ENCODE measurements around the gene STXBP5.

STXBP5 gene

DNA sequence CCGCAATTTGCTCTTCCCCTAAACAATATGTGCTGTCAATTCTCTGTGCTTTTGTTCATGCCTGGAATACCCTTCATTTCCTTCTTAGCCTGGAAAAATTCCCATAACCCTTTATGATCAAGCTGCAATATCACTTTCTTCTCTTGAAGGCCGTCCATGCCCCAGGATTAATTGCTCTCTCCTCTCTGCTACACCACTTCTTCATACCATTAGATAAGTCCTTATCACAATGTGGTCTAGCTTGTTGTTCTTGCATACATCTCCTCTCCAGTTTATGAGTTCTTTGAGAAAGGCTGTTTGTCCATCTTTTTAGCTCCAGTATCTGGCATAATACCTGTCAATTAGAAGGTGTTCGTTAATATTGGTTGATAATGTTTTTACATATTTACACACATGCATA, 193.1 kb downstream of the STXBP5 start:
- no peaks in the 10 kb centered on the region for H3K4me1 ChIP-seq (ENCODE audit: control insufficient read depth, insufficient read depth, low read length)
- no peak for TF ChIP-seq ZNF768 (tag by site-specific recombination; IDR thresholded peaks at IDR 0.05)
- TF ChIP-seq ZNF664 (tag by site-specific recombination; IDR thresholded peaks at IDR 0.05), result no peak
- no peak for TF ChIP-seq ZBTB8A (tag by site-specific recombination; IDR thresholded peaks at IDR 0.05)
- no peak for TF ChIP-seq ZNF571 (tag by site-specific recombination; IDR thresholded peaks at IDR 0.05)
- no peak for TF ChIP-seq ZFP37 (tag by site-specific recombination; IDR thresholded peaks at IDR 0.05)
- no peak for TF ChIP-seq ZNF785 (tag by site-specific recombination; IDR thresholded peaks at IDR 0.05)
- TF ChIP-seq PATZ1 (tag by site-specific recombination; IDR thresholded peaks at IDR 0.05), result no peak
- TF ChIP-seq, protein P1, sequence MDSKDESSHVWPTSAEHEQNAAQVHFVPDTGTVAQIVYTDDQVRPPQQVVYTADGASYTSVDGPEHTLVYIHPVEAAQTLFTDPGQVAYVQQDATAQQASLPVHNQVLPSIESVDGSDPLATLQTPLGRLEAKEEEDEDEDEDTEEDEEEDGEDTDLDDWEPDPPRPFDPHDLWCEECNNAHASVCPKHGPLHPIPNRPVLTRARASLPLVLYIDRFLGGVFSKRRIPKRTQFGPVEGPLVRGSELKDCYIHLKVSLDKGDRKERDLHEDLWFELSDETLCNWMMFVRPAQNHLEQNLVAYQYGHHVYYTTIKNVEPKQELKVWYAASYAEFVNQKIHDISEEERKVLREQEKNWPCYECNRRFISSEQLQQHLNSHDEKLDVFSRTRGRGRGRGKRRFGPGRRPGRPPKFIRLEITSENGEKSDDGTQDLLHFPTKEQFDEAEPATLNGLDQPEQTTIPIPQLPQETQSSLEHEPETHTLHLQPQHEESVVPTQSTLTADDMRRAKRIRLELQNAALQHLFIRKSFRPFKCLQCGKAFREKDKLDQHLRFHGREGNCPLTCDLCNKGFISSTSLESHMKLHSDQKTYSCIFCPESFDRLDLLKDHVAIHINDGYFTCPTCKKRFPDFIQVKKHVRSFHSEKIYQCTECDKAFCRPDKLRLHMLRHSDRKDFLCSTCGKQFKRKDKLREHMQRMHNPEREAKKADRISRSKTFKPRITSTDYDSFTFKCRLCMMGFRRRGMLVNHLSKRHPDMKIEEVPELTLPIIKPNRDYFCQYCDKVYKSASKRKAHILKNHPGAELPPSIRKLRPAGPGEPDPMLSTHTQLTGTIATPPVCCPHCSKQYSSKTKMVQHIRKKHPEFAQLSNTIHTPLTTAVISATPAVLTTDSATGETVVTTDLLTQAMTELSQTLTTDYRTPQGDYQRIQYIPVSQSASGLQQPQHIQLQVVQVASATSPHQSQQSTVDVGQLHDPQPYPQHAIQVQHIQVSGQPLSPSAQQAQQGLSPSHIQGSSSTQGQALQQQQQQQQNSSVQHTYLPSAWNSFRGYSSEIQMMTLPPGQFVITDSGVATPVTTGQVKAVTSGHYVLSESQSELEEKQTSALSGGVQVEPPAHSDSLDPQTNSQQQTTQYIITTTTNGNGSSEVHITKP (tag by site-specific recombination; IDR thresholded peaks at IDR 0.05), result no peak
- TF ChIP-seq, protein P2, sequence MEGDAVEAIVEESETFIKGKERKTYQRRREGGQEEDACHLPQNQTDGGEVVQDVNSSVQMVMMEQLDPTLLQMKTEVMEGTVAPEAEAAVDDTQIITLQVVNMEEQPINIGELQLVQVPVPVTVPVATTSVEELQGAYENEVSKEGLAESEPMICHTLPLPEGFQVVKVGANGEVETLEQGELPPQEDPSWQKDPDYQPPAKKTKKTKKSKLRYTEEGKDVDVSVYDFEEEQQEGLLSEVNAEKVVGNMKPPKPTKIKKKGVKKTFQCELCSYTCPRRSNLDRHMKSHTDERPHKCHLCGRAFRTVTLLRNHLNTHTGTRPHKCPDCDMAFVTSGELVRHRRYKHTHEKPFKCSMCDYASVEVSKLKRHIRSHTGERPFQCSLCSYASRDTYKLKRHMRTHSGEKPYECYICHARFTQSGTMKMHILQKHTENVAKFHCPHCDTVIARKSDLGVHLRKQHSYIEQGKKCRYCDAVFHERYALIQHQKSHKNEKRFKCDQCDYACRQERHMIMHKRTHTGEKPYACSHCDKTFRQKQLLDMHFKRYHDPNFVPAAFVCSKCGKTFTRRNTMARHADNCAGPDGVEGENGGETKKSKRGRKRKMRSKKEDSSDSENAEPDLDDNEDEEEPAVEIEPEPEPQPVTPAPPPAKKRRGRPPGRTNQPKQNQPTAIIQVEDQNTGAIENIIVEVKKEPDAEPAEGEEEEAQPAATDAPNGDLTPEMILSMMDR (tag by site-specific recombination; IDR thresholded peaks at IDR 0.05), result no peak
- no peak for TF ChIP-seq ZNF423 (tag by site-specific recombination; IDR thresholded peaks at IDR 0.05)
- no peak for TF ChIP-seq MYNN (tag by site-specific recombination; IDR thresholded peaks at IDR 0.05; ENCODE audit: borderline replicate concordance)
- TF ChIP-seq SCRT2 (tag by site-specific recombination; IDR thresholded peaks at IDR 0.05), result no peak
- no peaks in the 10 kb centered on the region for H3K36me3 ChIP-seq (ENCODE audit: control insufficient read depth in 2 of 2, insufficient read depth in 1 of 2, low read length in 2 of 2)
- no peak overlapping the region for H3K4me3 ChIP-seq (ENCODE audit: low read depth, low read length)
- H3K27ac ChIP-seq (ENCODE audit: extremely low read depth, low read depth, low read length), result no peak overlapping the region
- POLR2A ChIA-PET, result no interaction called here
- no peaks in the 10 kb centered on the region for H3K9me3 ChIP-seq (ENCODE audit: control insufficient read depth, insufficient read depth, low read depth, low read length)
- CTCF ChIA-PET, result interaction anchor here (1.6 to 4.3 kb wide), 2 partner anchors 14 to 495 kb away, joined by 5 to 24 read pairs; no protein-coding TSS in a partner anchor

GRCh38 chr6:147400968-147401367, 196.8 kb downstream of the STXBP5 start:
- H3K9me3 ChIP-seq (ENCODE audit: control insufficient read depth, insufficient read depth, low read depth, low read length), result no peaks in the 10 kb centered on the region
- CTCF ChIA-PET, result no interaction called here

GRCh38 chr6:147401779-147402178, 197.6 kb downstream of the STXBP5 start:
- ChIA-PET CTCF (no interaction called here), POLR2A (no interaction called here)
- Histone ChIP-seq H3K4me1 (ENCODE audit: control insufficient read depth, insufficient read depth, low read length) (no peaks in the 10 kb centered on the region), H3K9me3 (ENCODE audit: control insufficient read depth, insufficient read depth, low read depth, low read length) (no peaks in the 10 kb centered on the region), H3K27ac (ENCODE audit: extremely low read depth, low read depth, low read length) (no peak overlapping the region), H3K4me3 (ENCODE audit: low read depth, low read length) (no peak overlapping the region), H3K36me3 (ENCODE audit: control insufficient read depth in 2 of 2, insufficient read depth in 1 of 2, low read length in 2 of 2) (no peaks in the 10 kb centered on the region)
- TF ChIP-seq ZSCAN30 (tag by site-specific recombination; IDR thresholded peaks at IDR 0.05), result no peak

More at GRCh38 chr6:147400968-147401367, 196.8 kb downstream of the STXBP5 start:
- H3K4me1 ChIP-seq (ENCODE audit: control insufficient read depth, insufficient read depth, low read length), result no peaks in the 10 kb centered on the region
- no peak overlapping the region for H3K4me3 ChIP-seq (ENCODE audit: low read depth, low read length)
- TF ChIP-seq SETDB1 (IDR thresholded peaks at IDR 0.05; ENCODE audit: insufficient read length, low read length) (peak; percentile 76), ZNF585B (tag by site-specific recombination; IDR thresholded peaks at IDR 0.05) (peak; percentile 91), HOXD13 (CRISPR knock-in tag; IDR thresholded peaks at IDR 0.05; ENCODE audit: borderline replicate concordance) (no peak), SP7 (tag by site-specific recombination; IDR thresholded peaks at IDR 0.05) (no peak)
- no peaks in the 10 kb centered on the region for H3K36me3 ChIP-seq (ENCODE audit: control insufficient read depth in 2 of 2, insufficient read depth in 1 of 2, low read length in 2 of 2)
- H3K27ac ChIP-seq (ENCODE audit: extremely low read depth, low read depth, low read length), result no peak overlapping the region
- POLR2A ChIA-PET, result no interaction called here

Data from HEK293 (cell line).